Measurements from ENCODE around the gene DAB2IP. TPM values are rescaled to one million over a fixed set of nuclear protein-coding genes. Genes with fewer than 3 reads are reported as not detected.

The DAB2IP gene
- total RNA-seq, 1 donor from 2014 or later: 24.3 TPM

GRCh38 chr9:121685795-121686377 lies 34.5 kb downstream of the DAB2IP start:
- TF ChIP-seq CTCF (IDR thresholded peaks at IDR 0.05) (no peak), EZH2 (IDR thresholded peaks at IDR 0.05) (no peak), EZH2phosphoT487 (IDR thresholded peaks at IDR 0.05) (no peak)
- peaks cover 5% of the 10 kb centered on the region for H3K27me3 Mint-ChIP-seq (ENCODE audit: insufficient read depth, low read depth)
- Histone ChIP-seq H3F3A (ENCODE audit: low read depth) (peaks cover 16% of the 10 kb centered on the region), H3K27me3 (no peaks in the 10 kb centered on the region), H3K4me3 (no peak overlapping the region), H4K20me1 (ENCODE audit: low read depth) (peaks cover 91% of the 10 kb centered on the region), H3K36me3 (no peaks in the 10 kb centered on the region), H3K79me2 (ENCODE audit: low read depth) (no peaks in the 10 kb centered on the region), H3K4me1 (peaks cover 5% of the 10 kb centered on the region), H3K9me3 (ENCODE audit: low read depth) (no peaks in the 10 kb centered on the region), H3K9ac (no peak overlapping the region), H3K4me2 (no peak overlapping the region), H2AFZ (replicated peaks) (no peak overlapping the region), H3K27ac (no peak overlapping the region)
- H3K36me3 Mint-ChIP-seq: peaks cover 2% of the 10 kb centered on the region
- H3K4me3 Mint-ChIP-seq: no peak overlapping the region
- DNase-seq (ENCODE audit: low spot score): no peak
- peaks cover 29% of the 10 kb centered on the region for H3K4me1 Mint-ChIP-seq
- no peaks in the 10 kb centered on the region for H3K9me3 Mint-ChIP-seq
- peak overlapping the region; percentile 10 for H3K27ac Mint-ChIP-seq

GRCh38 chr9:121686930-121687541 lies 35.6 kb downstream of the DAB2IP start:
- Mint-ChIP-seq H3K4me3 (peak overlapping the region; percentile 31), H3K4me1 (peaks cover 38% of the 10 kb centered on the region), H3K36me3 (peaks cover 2% of the 10 kb centered on the region), H3K27me3 (ENCODE audit: insufficient read depth, low read depth) (peaks cover 5% of the 10 kb centered on the region), H3K9me3 (no peaks in the 10 kb centered on the region), H3K27ac (peak overlapping the region; percentile 74)
- H3K9ac ChIP-seq: no peak overlapping the region
- peaks cover 23% of the 10 kb centered on the region for H3F3A ChIP-seq (ENCODE audit: low read depth)
- TF ChIP-seq EZH2 (IDR thresholded peaks at IDR 0.05) (no peak), EZH2phosphoT487 (IDR thresholded peaks at IDR 0.05) (no peak), CTCF (IDR thresholded peaks at IDR 0.05) (peak; percentile 86)
- H3K36me3 ChIP-seq: no peaks in the 10 kb centered on the region
- H3K27me3 ChIP-seq: no peaks in the 10 kb centered on the region
- H3K27ac ChIP-seq: no peak overlapping the region
- peaks cover 95% of the 10 kb centered on the region for H4K20me1 ChIP-seq (ENCODE audit: low read depth)
- H3K9me3 ChIP-seq (ENCODE audit: low read depth): no peaks in the 10 kb centered on the region
- DNase-seq (ENCODE audit: low spot score): peak; percentile 74
- H3K4me3 ChIP-seq: no peak overlapping the region
- H3K4me1 ChIP-seq: peaks cover 8% of the 10 kb centered on the region
- H3K79me2 ChIP-seq (ENCODE audit: low read depth): no peaks in the 10 kb centered on the region
- H3K4me2 ChIP-seq: no peak overlapping the region
- H2AFZ ChIP-seq (replicated peaks): no peak overlapping the region

GRCh38 chr9:121688146-121688680 lies 36.8 kb downstream of the DAB2IP start:
- Mint-ChIP-seq H3K4me3 (no peak overlapping the region), H3K4me1 (peaks cover 50% of the 10 kb centered on the region), H3K27ac (peak overlapping the region; percentile 1), H3K27me3 (ENCODE audit: insufficient read depth, low read depth) (peaks cover 5% of the 10 kb centered on the region), H3K36me3 (peaks cover 2% of the 10 kb centered on the region), H3K9me3 (no peaks in the 10 kb centered on the region)
- Histone ChIP-seq H3K4me3 (no peak overlapping the region), H3K36me3 (no peaks in the 10 kb centered on the region), H3F3A (ENCODE audit: low read depth) (peaks cover 24% of the 10 kb centered on the region), H3K9me3 (ENCODE audit: low read depth) (no peaks in the 10 kb centered on the region), H4K20me1 (ENCODE audit: low read depth) (peaks cover 100% of the 10 kb centered on the region), H3K9ac (no peak overlapping the region), H3K79me2 (ENCODE audit: low read depth) (peaks cover 2% of the 10 kb centered on the region), H3K27me3 (no peaks in the 10 kb centered on the region), H3K4me2 (no peak overlapping the region), H2AFZ (replicated peaks) (no peak overlapping the region), H3K4me1 (peaks cover 17% of the 10 kb centered on the region), H3K27ac (no peak overlapping the region)
- no peak for DNase-seq (ENCODE audit: low spot score)
- TF ChIP-seq EZH2phosphoT487 (IDR thresholded peaks at IDR 0.05): no peak
- TF ChIP-seq CTCF (IDR thresholded peaks at IDR 0.05): no peak
- TF ChIP-seq EZH2 (IDR thresholded peaks at IDR 0.05): no peak

Measured in neural progenitor cell (in vitro differentiated cells).